Measurements from ENCODE around the gene IMPACT.

Gene IMPACT

DNA sequence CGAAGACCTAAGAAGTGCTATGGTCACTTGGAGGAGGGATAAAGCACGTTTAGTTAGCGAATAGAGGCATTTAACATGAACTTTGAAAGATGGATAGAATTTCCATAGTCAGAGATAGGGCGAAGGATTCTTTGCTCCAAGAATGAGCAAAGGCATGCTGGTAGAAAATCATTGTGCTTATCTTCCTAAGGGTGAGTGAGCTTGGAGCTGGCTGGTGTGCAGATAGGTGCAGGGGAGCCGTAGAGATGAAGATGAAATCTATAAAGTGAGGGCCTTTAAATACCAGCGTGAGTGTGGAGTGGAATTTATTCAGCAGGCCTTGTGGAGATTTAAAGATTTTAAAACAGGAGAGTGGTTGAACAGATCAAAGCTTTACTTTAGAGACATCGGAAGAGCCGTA, 35.5 kb downstream of the IMPACT start:
- Histone ChIP-seq H3K4me3 (ENCODE audit: low read length) (no peak overlapping the region), H3K9me3 (ENCODE audit: control insufficient read depth, low read depth, low read length) (no peaks in the 10 kb centered on the region), H3K9ac (ENCODE audit: low read length) (no peak overlapping the region), H3K36me3 (ENCODE audit: control insufficient read depth, low read depth, low read length) (no peaks in the 10 kb centered on the region), H3K27me3 (ENCODE audit: control insufficient read depth, insufficient read depth, low read length) (no peaks in the 10 kb centered on the region), H3K4me1 (ENCODE audit: control insufficient read depth, low read depth, low read length) (no peaks in the 10 kb centered on the region), H3K27ac (ENCODE audit: low read length) (no peak overlapping the region)

DNA sequence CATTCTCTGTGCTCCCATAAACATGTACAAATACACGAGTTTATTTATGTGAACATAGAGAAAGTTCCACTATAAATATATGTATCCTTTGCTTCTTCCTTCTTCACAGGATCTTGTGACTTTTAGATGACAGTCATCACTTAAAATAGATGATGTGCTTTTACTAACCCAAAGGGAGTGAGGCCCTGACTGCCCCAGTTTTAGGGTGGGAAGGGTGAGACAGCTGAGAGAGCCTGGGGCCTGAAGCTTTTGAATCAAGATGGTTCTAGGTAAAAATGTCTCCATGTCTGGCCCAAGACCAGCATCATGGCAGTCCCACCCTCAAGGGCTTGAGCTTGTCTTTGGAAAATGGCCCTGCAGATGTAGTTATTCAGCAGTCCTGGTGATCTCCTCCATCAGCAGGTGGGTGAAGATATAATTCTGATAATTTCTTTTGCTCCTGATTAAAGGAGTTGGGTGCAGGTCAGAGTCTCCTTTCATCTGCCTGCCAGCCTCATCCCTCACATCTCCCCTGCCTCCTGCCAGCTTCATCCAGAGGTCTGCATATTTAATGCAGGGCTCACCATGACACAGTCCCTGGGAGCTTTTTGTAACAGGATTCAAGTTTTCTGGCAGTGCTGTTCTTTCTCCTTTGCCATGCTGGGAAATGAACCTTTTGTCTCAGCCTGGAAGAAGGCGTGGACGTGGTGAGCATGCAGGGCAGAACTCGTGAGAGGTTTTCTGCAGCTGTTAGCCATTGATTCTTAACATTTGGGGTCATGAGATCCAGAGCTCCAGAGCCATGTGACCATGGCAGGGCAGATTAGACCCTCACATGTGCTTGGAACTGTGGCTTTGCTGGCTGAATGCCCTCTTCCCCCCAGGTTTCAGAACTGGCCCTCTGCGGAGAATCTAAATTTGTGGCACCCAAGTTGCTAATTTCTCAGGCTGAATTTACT, 36.6 kb downstream of the IMPACT start:
- Histone ChIP-seq H3K27ac (ENCODE audit: low read length) (no peak overlapping the region), H3K9ac (ENCODE audit: low read length) (no peak overlapping the region), H3K4me3 (ENCODE audit: low read length) (no peak overlapping the region), H3K27me3 (ENCODE audit: control insufficient read depth, insufficient read depth, low read length) (no peaks in the 10 kb centered on the region), H3K9me3 (ENCODE audit: control insufficient read depth, low read depth, low read length) (no peaks in the 10 kb centered on the region), H3K36me3 (ENCODE audit: control insufficient read depth, low read depth, low read length) (no peaks in the 10 kb centered on the region), H3K4me1 (ENCODE audit: control insufficient read depth, low read depth, low read length) (no peaks in the 10 kb centered on the region)

DNA sequence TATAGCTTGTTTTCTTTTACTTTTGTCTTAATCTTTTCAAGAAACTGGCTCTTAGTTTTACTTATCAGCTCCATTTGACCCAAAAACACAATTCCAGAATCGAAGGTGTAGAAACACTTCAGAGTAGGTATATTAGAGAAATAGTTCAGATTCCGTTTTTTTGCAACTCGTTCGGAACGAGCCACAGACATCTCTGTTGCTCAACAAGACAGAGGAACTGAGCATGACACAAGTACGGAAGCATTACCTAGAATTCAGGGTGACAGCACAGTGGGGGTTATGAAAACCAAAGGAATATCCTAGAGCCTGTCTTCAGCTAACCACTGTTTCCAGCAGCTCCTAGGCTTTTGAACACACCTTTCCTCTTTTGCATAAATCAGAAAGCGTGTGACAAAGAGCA, 39.0 kb downstream of the IMPACT start:
- no peak overlapping the region for H3K9ac ChIP-seq (ENCODE audit: low read length)
- no peak overlapping the region for H3K27ac ChIP-seq (ENCODE audit: low read length)
- H3K4me3 ChIP-seq (ENCODE audit: low read length): no peak overlapping the region
- no peaks in the 10 kb centered on the region for H3K27me3 ChIP-seq (ENCODE audit: control insufficient read depth, insufficient read depth, low read length)
- H3K4me1 ChIP-seq (ENCODE audit: control insufficient read depth, low read depth, low read length): no peaks in the 10 kb centered on the region
- H3K36me3 ChIP-seq (ENCODE audit: control insufficient read depth, low read depth, low read length): no peaks in the 10 kb centered on the region
- no peaks in the 10 kb centered on the region for H3K9me3 ChIP-seq (ENCODE audit: control insufficient read depth, low read depth, low read length)

DNA sequence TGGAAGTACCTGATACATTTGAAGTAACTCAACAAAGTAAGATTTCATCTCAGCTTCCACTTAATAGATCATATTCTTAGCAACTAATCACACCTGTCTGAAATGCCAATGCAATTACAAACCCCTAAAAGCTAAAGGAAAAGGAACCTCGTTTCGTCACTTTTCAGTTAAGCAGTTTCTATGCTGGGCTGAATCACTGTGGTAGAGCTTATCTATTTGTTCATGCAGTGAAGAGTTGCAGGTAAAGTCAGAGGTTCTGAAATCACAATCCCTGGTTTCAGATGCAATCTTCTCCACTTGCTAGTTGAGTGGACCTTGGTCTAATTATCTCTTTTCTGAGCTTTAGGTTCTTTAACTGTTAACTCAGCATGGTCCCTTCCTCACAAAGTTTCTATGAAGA, 40.3 kb downstream of the IMPACT start:
- Histone ChIP-seq H3K27ac (ENCODE audit: low read length) (no peak overlapping the region), H3K9me3 (ENCODE audit: control insufficient read depth, low read depth, low read length) (no peaks in the 10 kb centered on the region)

DNA sequence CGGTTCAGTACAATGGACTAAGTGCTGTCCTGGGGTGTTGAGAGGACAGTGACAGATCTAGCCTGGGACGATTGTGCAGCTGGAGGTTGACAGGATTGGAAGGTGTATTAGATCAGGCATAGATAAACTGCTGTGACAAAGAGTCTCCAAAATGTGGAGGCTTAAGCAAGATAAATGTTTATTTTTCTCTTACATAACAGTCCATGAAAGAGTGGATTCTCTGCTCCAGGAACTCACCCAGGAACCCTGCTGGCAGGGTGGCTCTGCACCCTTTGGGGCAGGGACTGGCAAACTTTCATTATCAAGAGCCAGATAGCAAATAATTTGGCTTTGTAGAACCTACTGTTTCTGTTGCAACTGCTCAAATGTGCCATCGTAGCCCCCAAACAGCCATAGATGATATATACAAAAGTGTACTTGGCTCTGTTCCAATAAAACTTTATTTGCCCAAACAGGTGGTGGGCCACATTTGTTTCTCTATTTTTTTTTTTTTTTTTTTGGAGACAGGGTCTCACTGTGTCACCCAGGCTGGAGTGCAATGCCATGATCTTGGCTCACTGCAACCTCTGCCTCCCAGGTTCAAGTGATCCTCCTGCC, 43.6 kb downstream of the IMPACT start:
- no peak overlapping the region for H3K27ac ChIP-seq (ENCODE audit: low read length)
- H3K27me3 ChIP-seq (ENCODE audit: control insufficient read depth, insufficient read depth, low read length): no peaks in the 10 kb centered on the region
- H3K4me1 ChIP-seq (ENCODE audit: control insufficient read depth, low read depth, low read length): no peaks in the 10 kb centered on the region

More for the DNA sequence above, 40.3 kb downstream of the IMPACT start:
- Histone ChIP-seq H3K4me1 (ENCODE audit: control insufficient read depth, low read depth, low read length) (no peaks in the 10 kb centered on the region), H3K27me3 (ENCODE audit: control insufficient read depth, insufficient read depth, low read length) (no peaks in the 10 kb centered on the region), H3K9ac (ENCODE audit: low read length) (no peak overlapping the region), H3K4me3 (ENCODE audit: low read length) (no peak overlapping the region), H3K36me3 (ENCODE audit: control insufficient read depth, low read depth, low read length) (no peaks in the 10 kb centered on the region)

DNA sequence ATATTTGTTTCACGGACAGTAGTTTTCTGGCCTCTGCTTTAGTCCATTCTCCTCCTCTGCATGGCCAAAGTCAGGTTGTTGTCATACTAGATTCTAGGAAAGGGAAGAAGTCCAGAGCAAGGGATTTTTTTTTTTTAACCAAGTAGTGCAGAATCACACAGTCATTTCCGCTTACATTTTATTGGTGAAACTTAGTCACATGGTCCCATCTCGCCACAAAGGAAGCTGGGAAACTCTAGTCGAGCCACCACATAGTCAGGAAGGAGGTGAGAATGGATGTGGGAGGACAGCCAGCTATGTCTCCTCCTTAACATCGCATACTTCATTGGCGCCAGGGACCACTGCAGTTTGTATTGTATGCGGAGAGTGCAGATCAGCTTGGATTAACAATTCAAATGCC, 44.3 kb downstream of the IMPACT start:
- Histone ChIP-seq H3K4me3 (ENCODE audit: low read length) (no peak overlapping the region), H3K4me1 (ENCODE audit: control insufficient read depth, low read depth, low read length) (no peaks in the 10 kb centered on the region), H3K27me3 (ENCODE audit: control insufficient read depth, insufficient read depth, low read length) (no peaks in the 10 kb centered on the region), H3K36me3 (ENCODE audit: control insufficient read depth, low read depth, low read length) (no peaks in the 10 kb centered on the region), H3K27ac (ENCODE audit: low read length) (no peak overlapping the region), H3K9ac (ENCODE audit: low read length) (no peak overlapping the region), H3K9me3 (ENCODE audit: control insufficient read depth, low read depth, low read length) (no peaks in the 10 kb centered on the region)

More for the DNA sequence above, 43.6 kb downstream of the IMPACT start:
- H3K9ac ChIP-seq (ENCODE audit: low read length): no peak overlapping the region
- no peak overlapping the region for H3K4me3 ChIP-seq (ENCODE audit: low read length)
- H3K9me3 ChIP-seq (ENCODE audit: control insufficient read depth, low read depth, low read length): no peaks in the 10 kb centered on the region
- H3K36me3 ChIP-seq (ENCODE audit: control insufficient read depth, low read depth, low read length): no peaks in the 10 kb centered on the region

DNA sequence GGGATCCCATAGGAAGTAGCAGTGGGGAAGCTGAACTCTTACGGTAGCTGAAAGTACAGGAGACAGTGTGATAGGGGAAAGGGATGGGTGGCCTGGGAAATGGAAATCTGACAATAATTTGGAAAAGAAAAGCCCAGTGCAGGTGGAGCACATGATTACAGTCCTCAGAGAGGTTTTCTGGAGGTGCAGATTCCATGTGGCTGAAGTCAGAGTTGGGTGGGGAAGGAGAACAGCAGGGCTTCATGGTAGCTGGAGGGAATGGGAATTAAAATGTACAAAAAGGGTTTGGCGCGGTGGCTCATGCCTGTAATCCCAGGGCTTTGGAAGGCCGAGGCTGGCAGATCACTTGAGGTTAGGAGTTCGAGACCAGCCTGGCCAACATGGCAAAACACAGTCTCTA, 46.1 kb downstream of the IMPACT start:
- H3K9me3 ChIP-seq (ENCODE audit: control insufficient read depth, low read depth, low read length): no peaks in the 10 kb centered on the region
- H3K27ac ChIP-seq (ENCODE audit: low read length): no peak overlapping the region
- H3K4me1 ChIP-seq (ENCODE audit: control insufficient read depth, low read depth, low read length): no peaks in the 10 kb centered on the region
- no peak overlapping the region for H3K4me3 ChIP-seq (ENCODE audit: low read length)
- H3K36me3 ChIP-seq (ENCODE audit: control insufficient read depth, low read depth, low read length): no peaks in the 10 kb centered on the region
- no peak overlapping the region for H3K9ac ChIP-seq (ENCODE audit: low read length)
- no peaks in the 10 kb centered on the region for H3K27me3 ChIP-seq (ENCODE audit: control insufficient read depth, insufficient read depth, low read length)

DNA sequence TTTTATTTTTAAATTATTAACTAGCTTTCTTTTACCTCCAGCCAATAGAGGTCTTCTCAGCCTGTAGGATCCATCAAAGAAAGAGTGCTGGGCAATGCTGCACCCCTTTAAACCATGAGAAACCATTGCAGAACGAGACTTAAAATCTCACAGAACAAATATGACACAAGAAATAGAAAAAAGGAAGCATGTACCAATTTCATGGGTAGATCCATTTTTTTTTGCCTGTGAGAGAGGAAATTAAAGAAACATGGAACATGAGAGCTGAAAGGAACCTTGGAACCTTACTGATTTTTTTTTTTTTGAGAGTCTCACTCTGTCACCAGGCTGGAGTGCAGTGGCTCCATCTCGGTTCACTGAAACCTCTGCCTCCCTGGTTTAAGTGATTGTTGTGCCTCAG, 47.9 kb downstream of the IMPACT start:
- Histone ChIP-seq H3K4me1 (ENCODE audit: control insufficient read depth, low read depth, low read length) (no peaks in the 10 kb centered on the region), H3K9ac (ENCODE audit: low read length) (no peak overlapping the region), H3K4me3 (ENCODE audit: low read length) (no peak overlapping the region), H3K27ac (ENCODE audit: low read length) (no peak overlapping the region), H3K9me3 (ENCODE audit: control insufficient read depth, low read depth, low read length) (no peaks in the 10 kb centered on the region), H3K36me3 (ENCODE audit: control insufficient read depth, low read depth, low read length) (no peaks in the 10 kb centered on the region), H3K27me3 (ENCODE audit: control insufficient read depth, insufficient read depth, low read length) (no peaks in the 10 kb centered on the region)

DNA sequence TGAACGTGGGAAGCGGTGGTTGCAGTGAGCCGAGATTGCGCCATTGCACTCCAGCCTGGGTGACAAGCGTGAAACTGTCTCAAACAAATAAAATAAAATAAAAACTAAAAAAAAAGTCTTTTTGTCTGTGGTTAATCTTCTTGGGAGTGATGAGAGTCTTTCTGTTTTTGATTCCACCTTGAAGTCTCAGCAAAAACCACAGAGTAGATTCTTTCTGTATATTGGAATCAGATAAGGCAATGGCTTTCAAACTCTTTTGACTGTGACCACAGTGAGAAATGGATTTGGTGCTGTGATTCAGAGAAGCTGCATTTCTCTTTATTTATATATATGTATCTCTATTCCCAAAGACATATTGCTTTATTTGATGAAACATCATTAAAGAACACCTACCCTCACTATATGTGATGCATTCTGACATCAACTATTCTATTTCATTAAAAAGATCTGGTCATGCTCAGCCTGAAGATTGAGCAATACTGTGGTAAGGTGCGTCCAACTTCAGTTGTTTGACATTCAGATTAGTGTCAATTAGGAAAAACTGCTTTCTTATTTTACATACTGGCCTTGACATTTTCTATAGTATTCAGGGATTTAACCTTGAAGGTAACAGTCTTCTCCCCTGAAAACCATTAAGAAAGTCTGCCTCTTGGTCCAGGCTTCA, 49.6 kb downstream of the IMPACT start:
- H3K4me3 ChIP-seq (ENCODE audit: low read length): no peak overlapping the region
- no peak overlapping the region for H3K9ac ChIP-seq (ENCODE audit: low read length)
- H3K4me1 ChIP-seq (ENCODE audit: control insufficient read depth, low read depth, low read length): no peaks in the 10 kb centered on the region

DNA sequence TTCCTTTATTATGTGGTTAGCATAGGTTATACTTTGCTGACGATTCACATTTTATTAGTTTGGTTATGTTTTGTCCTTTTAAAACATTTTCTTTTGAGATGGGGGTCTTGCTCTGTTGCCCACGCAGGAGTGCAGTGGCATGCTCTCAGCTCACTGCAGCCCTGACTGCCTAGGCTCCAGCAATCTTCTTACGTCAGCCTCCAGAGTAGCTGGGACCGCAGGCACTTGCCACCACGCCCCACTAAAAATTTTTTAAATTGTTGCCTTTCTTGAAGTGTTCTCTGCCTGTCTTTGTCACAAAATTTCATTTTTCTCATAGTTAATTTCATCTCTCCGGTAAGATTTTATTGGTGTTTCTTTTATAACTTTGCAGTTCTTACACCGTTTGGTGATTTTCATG, 52.9 kb downstream of the IMPACT start:
- no peak overlapping the region for H3K27ac ChIP-seq (ENCODE audit: low read length)
- no peak overlapping the region for H3K9ac ChIP-seq (ENCODE audit: low read length)
- H3K9me3 ChIP-seq (ENCODE audit: control insufficient read depth, low read depth, low read length): no peaks in the 10 kb centered on the region
- H3K4me1 ChIP-seq (ENCODE audit: control insufficient read depth, low read depth, low read length): no peaks in the 10 kb centered on the region
- H3K36me3 ChIP-seq (ENCODE audit: control insufficient read depth, low read depth, low read length): no peaks in the 10 kb centered on the region
- H3K27me3 ChIP-seq (ENCODE audit: control insufficient read depth, insufficient read depth, low read length): no peaks in the 10 kb centered on the region
- no peak overlapping the region for H3K4me3 ChIP-seq (ENCODE audit: low read length)

More for the DNA sequence above, 49.6 kb downstream of the IMPACT start:
- Histone ChIP-seq H3K27ac (ENCODE audit: low read length) (no peak overlapping the region), H3K27me3 (ENCODE audit: control insufficient read depth, insufficient read depth, low read length) (no peaks in the 10 kb centered on the region), H3K9me3 (ENCODE audit: control insufficient read depth, low read depth, low read length) (no peaks in the 10 kb centered on the region), H3K36me3 (ENCODE audit: control insufficient read depth, low read depth, low read length) (no peaks in the 10 kb centered on the region)

DNA sequence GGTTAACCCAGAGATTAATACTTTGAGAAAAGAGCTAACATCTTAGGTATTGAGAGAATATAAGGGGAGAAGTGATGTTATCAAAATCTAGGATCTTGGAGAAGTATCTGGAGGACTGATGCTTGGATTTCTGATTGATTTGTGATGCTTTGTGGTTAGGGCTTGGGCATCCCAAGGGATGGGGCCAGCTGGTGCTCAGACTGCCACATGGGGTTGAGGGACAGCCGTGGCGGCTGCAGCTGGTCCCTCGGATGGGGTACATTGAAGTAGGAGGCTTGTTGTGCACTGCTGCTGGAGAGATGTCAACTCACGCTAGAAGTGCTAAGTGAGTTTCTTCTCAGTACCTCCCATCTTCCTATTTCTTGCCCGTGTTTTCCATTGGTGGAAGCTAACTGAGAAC, 56.4 kb downstream of the IMPACT start:
- Histone ChIP-seq H3K9ac (ENCODE audit: low read length) (no peak overlapping the region), H3K36me3 (ENCODE audit: control insufficient read depth, low read depth, low read length) (no peaks in the 10 kb centered on the region), H3K4me3 (ENCODE audit: low read length) (no peak overlapping the region), H3K27ac (ENCODE audit: low read length) (no peak overlapping the region), H3K4me1 (ENCODE audit: control insufficient read depth, low read depth, low read length) (no peaks in the 10 kb centered on the region), H3K9me3 (ENCODE audit: control insufficient read depth, low read depth, low read length) (no peaks in the 10 kb centered on the region), H3K27me3 (ENCODE audit: control insufficient read depth, insufficient read depth, low read length) (no peaks in the 10 kb centered on the region)

All from iPS-18a (cell line).